WTC11 (cell line): ENCODE data around the gene PRR15. TPM values are rescaled to one million over a fixed set of nuclear protein-coding genes. Genes with fewer than 3 reads are reported as not detected.

Source experiments
- ATAC-seq: fragments of 200-7000 bp; cut with Tn5 transposase; 2 replicates; pipeline ENCODE4 v1.10.0; 2021; ENCODE audit warnings: mild to moderate bottlenecking, moderate library complexity
- CTCF ChIA-PET: fragments of 300-600 bp; sonication (Branson Sonifier 250); formaldehyde crosslinking; loops from one replicate; lab custom pipeline; 2021; ENCODE audit warnings: antibody characterized with exemption; lab: Charles Lee
- POLR2A ChIA-PET: fragments of 350-600 bp; sonication (Branson Sonifier 250); formaldehyde crosslinking; loops from one replicate; lab custom pipeline; 2021; ENCODE audit warnings: antibody characterized with exemption; lab: Charles Lee
- DNase-seq: peaks from one replicate; pipeline ENCODE4 v3.0.0; 2021; ENCODE audit warnings: low spot score
- H3K27ac Mint-ChIP-seq: 2 replicates; pipeline ENCODE4 v1.8.0; 2021; ENCODE audit warnings: mixed read lengths
- H3K27me3 Mint-ChIP-seq: 2 replicates; pipeline ENCODE4 v1.8.0; 2021; ENCODE audit warnings: low read depth, mild to moderate bottlenecking, moderate library complexity, mixed read lengths
- H3K36me3 Mint-ChIP-seq: 2 replicates; pipeline ENCODE4 v1.8.0; 2021; ENCODE audit warnings: mixed read lengths
- H3K4me1 Mint-ChIP-seq: 2 replicates; pipeline ENCODE4 v1.8.0; 2022; ENCODE audit warnings: mixed read lengths
- H3K4me3 Mint-ChIP-seq: 2 replicates; pipeline ENCODE4 v1.8.0; 2021; ENCODE audit warnings: mild to moderate bottlenecking, moderate library complexity, mixed read lengths
- H3K9me3 Mint-ChIP-seq: 2 replicates; pipeline ENCODE4 v1.8.0; 2021; ENCODE audit warnings: mixed read lengths
- CREB1 ChIP-seq: sonication (generic); formaldehyde crosslinking; IDR thresholded peaks from 2 replicates; pipeline ENCODE4 v1.8.0; 2023; ENCODE audit warnings: mild to moderate bottlenecking, missing genetic modification reagents
- JUN ChIP-seq: sonication (generic); formaldehyde crosslinking; IDR thresholded peaks from 2 replicates; pipeline ENCODE4 v1.8.0; 2023; ENCODE audit warnings: mild to moderate bottlenecking, missing genetic modification reagents
- NFYB ChIP-seq: sonication (generic); formaldehyde crosslinking; conservative IDR thresholded peaks from 2 replicates; pipeline ENCODE4 v1.8.0; 2022; ENCODE audit warnings: low read depth, missing genetic modification reagents
- SMAD3 ChIP-seq: sonication (generic); formaldehyde crosslinking; IDR thresholded peaks from 2 replicates; pipeline ENCODE4 v1.8.0; 2022; ENCODE audit warnings: missing genetic modification reagents, mild to moderate bottlenecking, borderline replicate concordance
- TEAD1 ChIP-seq: sonication (generic); formaldehyde crosslinking; IDR thresholded peaks from 2 replicates; pipeline ENCODE4 v1.8.0; 2022; ENCODE audit warnings: mild to moderate bottlenecking, missing genetic modification reagents
- TEAD4 ChIP-seq: sonication (generic); formaldehyde crosslinking; IDR thresholded peaks from 2 replicates; pipeline ENCODE4 v1.8.0; 2022; ENCODE audit warnings: mild to moderate bottlenecking, missing genetic modification reagents
- ZNF232 ChIP-seq: sonication (generic); formaldehyde crosslinking; IDR thresholded peaks from 2 replicates; pipeline ENCODE4 v1.8.0; 2022; ENCODE audit warnings: mild to moderate bottlenecking, missing genetic modification reagents
- total RNA-seq: library from RNA; stranded (reverse); gene quantifications from 3 replicates; pipeline ENCODE4 v1.2.3, GENCODE V29; 2021
- TF ChIP-seq, protein P1 (sequence below): sonication (generic); formaldehyde crosslinking; IDR thresholded peaks from 2 replicates; pipeline ENCODE4 v1.8.0; 2022; ENCODE audit warnings: mild to moderate bottlenecking, missing genetic modification reagents
- TF ChIP-seq, protein P2 (sequence below): fragments of 250-450 bp; sonication (Bioruptor Pico); IDR thresholded peaks from 2 replicates; pipeline ENCODE4 v2.1.2; 2022; ENCODE audit warnings: mild to moderate bottlenecking, moderate library complexity
- TF ChIP-seq, protein P3 (sequence below): sonication (generic); formaldehyde crosslinking; IDR thresholded peaks from 2 replicates; pipeline ENCODE4 v1.8.1; 2023; ENCODE audit warnings: mild to moderate bottlenecking, missing genetic modification reagents, moderate library complexity
- TF ChIP-seq, protein P4 (sequence below): sonication (generic); formaldehyde crosslinking; IDR thresholded peaks from 2 replicates; pipeline ENCODE4 v1.8.1; 2022; ENCODE audit warnings: low read depth, mild to moderate bottlenecking, moderate library complexity, missing genetic modification reagents, borderline replicate concordance
- TF ChIP-seq, protein P5 (sequence below): sonication (generic); formaldehyde crosslinking; IDR thresholded peaks from 2 replicates; pipeline ENCODE4 v1.8.0; 2023; ENCODE audit warnings: mild to moderate bottlenecking, missing genetic modification reagents
- TF ChIP-seq, protein P6 (sequence below): sonication (generic); formaldehyde crosslinking; IDR thresholded peaks from 2 replicates; pipeline ENCODE4 v1.8.0; 2022; ENCODE audit warnings: mild to moderate bottlenecking, missing genetic modification reagents
- TF ChIP-seq, protein P7 (sequence below): sonication (generic); formaldehyde crosslinking; IDR thresholded peaks from 2 replicates; pipeline ENCODE4 v1.8.1; 2023; ENCODE audit warnings: mild to moderate bottlenecking, missing genetic modification reagents, borderline replicate concordance
- TF ChIP-seq, protein P8 (sequence below): sonication (generic); formaldehyde crosslinking; IDR thresholded peaks from 2 replicates; pipeline ENCODE4 v1.8.1; 2022; ENCODE audit warnings: mild to moderate bottlenecking, moderate library complexity, missing genetic modification reagents

The PRR15 gene
- total RNA-seq, 1 experiment from 2014 or later: 21.2 TPM

DNA sequence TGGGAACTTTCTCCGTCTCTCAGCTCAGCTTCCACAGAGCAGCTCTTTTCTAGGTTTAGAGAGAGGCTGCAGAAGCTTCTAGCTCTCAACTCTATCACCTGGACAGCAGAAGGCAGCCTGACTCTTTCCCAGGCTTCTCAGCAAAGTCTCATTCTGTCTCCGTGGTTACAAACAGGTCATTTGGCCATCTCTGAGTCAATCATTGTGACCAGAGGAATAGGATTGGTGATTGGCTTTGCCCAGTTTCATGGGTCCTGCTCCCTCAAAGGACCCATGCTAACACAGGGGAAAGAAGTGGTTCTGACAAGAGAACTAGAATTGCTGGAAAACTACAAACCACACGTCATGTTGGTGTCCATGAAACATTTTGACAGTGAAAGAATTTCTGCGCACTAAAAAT is 43.6 kb downstream of the PRR15 start:
- Mint-ChIP-seq H3K4me3 (no peak overlapping the region), H3K4me1 (peaks cover 37% of the 10 kb centered on the region), H3K9me3 (peaks cover 8% of the 10 kb centered on the region), H3K27ac (no peak overlapping the region), H3K36me3 (peaks cover 3% of the 10 kb centered on the region), H3K27me3 (peaks cover 7% of the 10 kb centered on the region)
- ChIA-PET POLR2A (no interaction called here), CTCF (interaction anchor here (1.1 to 1.6 kb wide), 2 partner anchors 18 to 30 kb away, joined by 3 to 6 read pairs; no protein-coding TSS in a partner anchor)
- no peak for DNase-seq
- no peak; the same call in 1 of the 2 replicates for ATAC-seq
- TF ChIP-seq, protein P1, sequence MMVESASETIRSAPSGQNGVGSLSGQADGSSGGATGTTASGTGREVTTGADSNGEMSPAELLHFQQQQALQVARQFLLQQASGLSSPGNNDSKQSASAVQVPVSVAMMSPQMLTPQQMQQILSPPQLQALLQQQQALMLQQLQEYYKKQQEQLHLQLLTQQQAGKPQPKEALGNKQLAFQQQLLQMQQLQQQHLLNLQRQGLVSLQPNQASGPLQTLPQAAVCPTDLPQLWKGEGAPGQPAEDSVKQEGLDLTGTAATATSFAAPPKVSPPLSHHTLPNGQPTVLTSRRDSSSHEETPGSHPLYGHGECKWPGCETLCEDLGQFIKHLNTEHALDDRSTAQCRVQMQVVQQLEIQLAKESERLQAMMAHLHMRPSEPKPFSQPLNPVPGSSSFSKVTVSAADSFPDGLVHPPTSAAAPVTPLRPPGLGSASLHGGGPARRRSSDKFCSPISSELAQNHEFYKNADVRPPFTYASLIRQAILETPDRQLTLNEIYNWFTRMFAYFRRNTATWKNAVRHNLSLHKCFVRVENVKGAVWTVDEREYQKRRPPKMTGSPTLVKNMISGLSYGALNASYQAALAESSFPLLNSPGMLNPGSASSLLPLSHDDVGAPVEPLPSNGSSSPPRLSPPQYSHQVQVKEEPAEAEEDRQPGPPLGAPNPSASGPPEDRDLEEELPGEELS (CRISPR knock-in tag): no peak
- peak; percentile 18; the same call in 1 of the 2 replicates for TF ChIP-seq NFYB (CRISPR knock-in tag)

DNA sequence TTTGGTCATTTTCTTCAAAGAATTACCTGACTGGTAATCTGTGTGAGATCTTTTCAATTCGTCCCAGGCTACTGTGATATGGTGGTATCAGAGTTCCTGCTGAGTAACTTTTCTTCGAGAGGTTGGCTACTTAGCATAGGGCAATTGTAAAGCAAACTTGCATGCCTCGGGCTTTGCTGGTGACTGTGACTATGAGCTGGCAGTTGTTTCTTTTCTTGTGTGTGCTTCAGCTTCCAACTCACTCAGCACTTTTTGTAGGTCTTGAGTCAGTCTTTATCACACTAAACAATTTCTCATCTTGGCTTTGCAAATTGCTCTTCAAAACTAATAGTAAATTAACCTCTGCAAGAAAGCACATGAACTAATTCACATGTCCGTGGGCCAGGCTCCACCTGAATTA is 44.3 kb downstream of the PRR15 start:
- Mint-ChIP-seq H3K4me3 (no peak overlapping the region), H3K9me3 (peaks cover 8% of the 10 kb centered on the region), H3K4me1 (peaks cover 43% of the 10 kb centered on the region), H3K27me3 (peaks cover 7% of the 10 kb centered on the region), H3K36me3 (peaks cover 3% of the 10 kb centered on the region), H3K27ac (no peak overlapping the region)
- CTCF ChIA-PET: interaction anchor here (1.0 kb wide), 1 partner anchor 28 kb away, joined by 4 read pairs; no protein-coding TSS in a partner anchor
- no peak for DNase-seq
- TF ChIP-seq JUN (CRISPR knock-in tag): no peak
- TF ChIP-seq CREB1: no peak
- TF ChIP-seq, protein P2, sequence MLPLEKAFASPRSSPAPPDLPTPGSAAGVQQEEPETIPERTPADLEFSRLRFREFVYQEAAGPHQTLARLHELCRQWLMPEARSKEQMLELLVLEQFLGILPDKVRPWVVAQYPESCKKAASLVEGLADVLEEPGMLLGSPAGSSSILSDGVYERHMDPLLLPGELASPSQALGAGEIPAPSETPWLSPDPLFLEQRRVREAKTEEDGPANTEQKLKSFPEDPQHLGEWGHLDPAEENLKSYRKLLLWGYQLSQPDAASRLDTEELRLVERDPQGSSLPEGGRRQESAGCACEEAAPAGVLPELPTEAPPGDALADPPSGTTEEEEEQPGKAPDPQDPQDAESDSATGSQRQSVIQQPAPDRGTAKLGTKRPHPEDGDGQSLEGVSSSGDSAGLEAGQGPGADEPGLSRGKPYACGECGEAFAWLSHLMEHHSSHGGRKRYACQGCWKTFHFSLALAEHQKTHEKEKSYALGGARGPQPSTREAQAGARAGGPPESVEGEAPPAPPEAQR: no peak
- TF ChIP-seq, protein P3, sequence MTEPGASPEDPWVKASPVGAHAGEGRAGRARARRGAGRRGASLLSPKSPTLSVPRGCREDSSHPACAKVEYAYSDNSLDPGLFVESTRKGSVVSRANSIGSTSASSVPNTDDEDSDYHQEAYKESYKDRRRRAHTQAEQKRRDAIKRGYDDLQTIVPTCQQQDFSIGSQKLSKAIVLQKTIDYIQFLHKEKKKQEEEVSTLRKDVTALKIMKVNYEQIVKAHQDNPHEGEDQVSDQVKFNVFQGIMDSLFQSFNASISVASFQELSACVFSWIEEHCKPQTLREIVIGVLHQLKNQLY (CRISPR knock-in tag): no peak
- TF ChIP-seq TEAD4: no peak
- TF ChIP-seq, protein P4, sequence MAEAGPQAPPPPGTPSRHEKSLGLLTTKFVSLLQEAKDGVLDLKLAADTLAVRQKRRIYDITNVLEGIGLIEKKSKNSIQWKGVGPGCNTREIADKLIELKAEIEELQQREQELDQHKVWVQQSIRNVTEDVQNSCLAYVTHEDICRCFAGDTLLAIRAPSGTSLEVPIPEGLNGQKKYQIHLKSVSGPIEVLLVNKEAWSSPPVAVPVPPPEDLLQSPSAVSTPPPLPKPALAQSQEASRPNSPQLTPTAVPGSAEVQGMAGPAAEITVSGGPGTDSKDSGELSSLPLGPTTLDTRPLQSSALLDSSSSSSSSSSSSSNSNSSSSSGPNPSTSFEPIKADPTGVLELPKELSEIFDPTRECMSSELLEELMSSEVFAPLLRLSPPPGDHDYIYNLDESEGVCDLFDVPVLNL (CRISPR knock-in tag): no peak
- TF ChIP-seq, protein P5, sequence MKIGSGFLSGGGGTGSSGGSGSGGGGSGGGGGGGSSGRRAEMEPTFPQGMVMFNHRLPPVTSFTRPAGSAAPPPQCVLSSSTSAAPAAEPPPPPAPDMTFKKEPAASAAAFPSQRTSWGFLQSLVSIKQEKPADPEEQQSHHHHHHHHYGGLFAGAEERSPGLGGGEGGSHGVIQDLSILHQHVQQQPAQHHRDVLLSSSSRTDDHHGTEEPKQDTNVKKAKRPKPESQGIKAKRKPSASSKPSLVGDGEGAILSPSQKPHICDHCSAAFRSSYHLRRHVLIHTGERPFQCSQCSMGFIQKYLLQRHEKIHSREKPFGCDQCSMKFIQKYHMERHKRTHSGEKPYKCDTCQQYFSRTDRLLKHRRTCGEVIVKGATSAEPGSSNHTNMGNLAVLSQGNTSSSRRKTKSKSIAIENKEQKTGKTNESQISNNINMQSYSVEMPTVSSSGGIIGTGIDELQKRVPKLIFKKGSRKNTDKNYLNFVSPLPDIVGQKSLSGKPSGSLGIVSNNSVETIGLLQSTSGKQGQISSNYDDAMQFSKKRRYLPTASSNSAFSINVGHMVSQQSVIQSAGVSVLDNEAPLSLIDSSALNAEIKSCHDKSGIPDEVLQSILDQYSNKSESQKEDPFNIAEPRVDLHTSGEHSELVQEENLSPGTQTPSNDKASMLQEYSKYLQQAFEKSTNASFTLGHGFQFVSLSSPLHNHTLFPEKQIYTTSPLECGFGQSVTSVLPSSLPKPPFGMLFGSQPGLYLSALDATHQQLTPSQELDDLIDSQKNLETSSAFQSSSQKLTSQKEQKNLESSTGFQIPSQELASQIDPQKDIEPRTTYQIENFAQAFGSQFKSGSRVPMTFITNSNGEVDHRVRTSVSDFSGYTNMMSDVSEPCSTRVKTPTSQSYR (CRISPR knock-in tag): no peak
- no peak for TF ChIP-seq SMAD3
- TF ChIP-seq, protein P6, sequence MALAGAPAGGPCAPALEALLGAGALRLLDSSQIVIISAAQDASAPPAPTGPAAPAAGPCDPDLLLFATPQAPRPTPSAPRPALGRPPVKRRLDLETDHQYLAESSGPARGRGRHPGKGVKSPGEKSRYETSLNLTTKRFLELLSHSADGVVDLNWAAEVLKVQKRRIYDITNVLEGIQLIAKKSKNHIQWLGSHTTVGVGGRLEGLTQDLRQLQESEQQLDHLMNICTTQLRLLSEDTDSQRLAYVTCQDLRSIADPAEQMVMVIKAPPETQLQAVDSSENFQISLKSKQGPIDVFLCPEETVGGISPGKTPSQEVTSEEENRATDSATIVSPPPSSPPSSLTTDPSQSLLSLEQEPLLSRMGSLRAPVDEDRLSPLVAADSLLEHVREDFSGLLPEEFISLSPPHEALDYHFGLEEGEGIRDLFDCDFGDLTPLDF (CRISPR knock-in tag): no peak
- TF ChIP-seq TEAD1 (CRISPR knock-in tag): no peak
- TF ChIP-seq, protein P7, sequence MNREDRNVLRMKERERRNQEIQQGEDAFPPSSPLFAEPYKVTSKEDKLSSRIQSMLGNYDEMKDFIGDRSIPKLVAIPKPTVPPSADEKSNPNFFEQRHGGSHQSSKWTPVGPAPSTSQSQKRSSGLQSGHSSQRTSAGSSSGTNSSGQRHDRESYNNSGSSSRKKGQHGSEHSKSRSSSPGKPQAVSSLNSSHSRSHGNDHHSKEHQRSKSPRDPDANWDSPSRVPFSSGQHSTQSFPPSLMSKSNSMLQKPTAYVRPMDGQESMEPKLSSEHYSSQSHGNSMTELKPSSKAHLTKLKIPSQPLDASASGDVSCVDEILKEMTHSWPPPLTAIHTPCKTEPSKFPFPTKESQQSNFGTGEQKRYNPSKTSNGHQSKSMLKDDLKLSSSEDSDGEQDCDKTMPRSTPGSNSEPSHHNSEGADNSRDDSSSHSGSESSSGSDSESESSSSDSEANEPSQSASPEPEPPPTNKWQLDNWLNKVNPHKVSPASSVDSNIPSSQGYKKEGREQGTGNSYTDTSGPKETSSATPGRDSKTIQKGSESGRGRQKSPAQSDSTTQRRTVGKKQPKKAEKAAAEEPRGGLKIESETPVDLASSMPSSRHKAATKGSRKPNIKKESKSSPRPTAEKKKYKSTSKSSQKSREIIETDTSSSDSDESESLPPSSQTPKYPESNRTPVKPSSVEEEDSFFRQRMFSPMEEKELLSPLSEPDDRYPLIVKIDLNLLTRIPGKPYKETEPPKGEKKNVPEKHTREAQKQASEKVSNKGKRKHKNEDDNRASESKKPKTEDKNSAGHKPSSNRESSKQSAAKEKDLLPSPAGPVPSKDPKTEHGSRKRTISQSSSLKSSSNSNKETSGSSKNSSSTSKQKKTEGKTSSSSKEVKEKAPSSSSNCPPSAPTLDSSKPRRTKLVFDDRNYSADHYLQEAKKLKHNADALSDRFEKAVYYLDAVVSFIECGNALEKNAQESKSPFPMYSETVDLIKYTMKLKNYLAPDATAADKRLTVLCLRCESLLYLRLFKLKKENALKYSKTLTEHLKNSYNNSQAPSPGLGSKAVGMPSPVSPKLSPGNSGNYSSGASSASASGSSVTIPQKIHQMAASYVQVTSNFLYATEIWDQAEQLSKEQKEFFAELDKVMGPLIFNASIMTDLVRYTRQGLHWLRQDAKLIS: no peak
- TF ChIP-seq, protein P8, sequence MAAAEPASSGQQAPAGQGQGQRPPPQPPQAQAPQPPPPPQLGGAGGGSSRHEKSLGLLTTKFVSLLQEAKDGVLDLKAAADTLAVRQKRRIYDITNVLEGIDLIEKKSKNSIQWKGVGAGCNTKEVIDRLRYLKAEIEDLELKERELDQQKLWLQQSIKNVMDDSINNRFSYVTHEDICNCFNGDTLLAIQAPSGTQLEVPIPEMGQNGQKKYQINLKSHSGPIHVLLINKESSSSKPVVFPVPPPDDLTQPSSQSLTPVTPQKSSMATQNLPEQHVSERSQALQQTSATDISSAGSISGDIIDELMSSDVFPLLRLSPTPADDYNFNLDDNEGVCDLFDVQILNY (CRISPR knock-in tag): no peak
- no peak for TF ChIP-seq ZNF232 (CRISPR knock-in tag)
- ATAC-seq: peak; percentile 57
- POLR2A ChIA-PET: no interaction called here
